Measurements from ENCODE around the gene OR52E2.

The OR52E2 gene

DNA sequence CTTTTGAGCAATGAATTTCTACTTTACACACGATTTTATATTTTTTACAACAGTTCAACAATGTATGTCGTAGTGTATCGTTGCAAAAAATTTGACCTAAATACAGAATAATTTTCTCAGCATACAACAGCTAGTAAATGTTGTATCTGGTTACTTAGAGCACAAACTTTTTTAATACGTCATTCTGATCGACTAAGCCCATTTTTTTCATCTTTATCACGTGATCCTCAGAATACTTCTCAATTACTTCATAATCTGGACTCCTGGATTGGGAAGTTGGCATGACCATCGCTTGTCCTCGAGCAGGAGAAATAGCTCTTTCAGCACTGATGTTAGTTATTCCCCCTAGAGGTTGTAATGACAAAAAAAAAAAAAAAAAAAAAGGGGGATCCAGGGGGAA, 48.2 kb downstream of the OR52E2 start:
- FAIRE-seq: no peak
